Suprapubic skin (tissue), 4 donors: ENCODE results near the gene SLC4A1AP.
A peak's percentile ranks its signal among the peaks of the same experiment; 100 is the strongest.

ENCODE experiments used
- CTCF ChIP-seq, 2 donors: fragments of 200-600 bp in 1 of 2; fragments of 450-650 bp in 1 of 2; sonication (generic) in 1 of 2; IDR thresholded peaks; one replicate each; pipeline ENCODE4 v1.5.1; 2016 to 2019; ENCODE audit warnings: antibody characterized with exemption in 2 of 2, mild to moderate bottlenecking in 1 of 2, moderate library complexity in 1 of 2
- EP300 ChIP-seq: sonication (generic); formaldehyde crosslinking; IDR thresholded peaks from one replicate; pipeline ENCODE4 v1.6.1; 2017; ENCODE audit warnings: antibody characterized with exemption
- POLR2A ChIP-seq, 2 donors: fragments of 450-650 bp; IDR thresholded peaks; one replicate each; pipeline ENCODE4 v1.6.1; 2017; ENCODE audit warnings: antibody characterized with exemption in 2 of 2, mild to moderate bottlenecking in 2 of 2, moderate library complexity in 2 of 2
- POLR2AphosphoS5 ChIP-seq, 3 donors: sonication (generic); formaldehyde crosslinking; IDR thresholded peaks; one replicate each; pipeline ENCODE4 v1.6.1; 2017; ENCODE audit warnings: antibody characterized with exemption in 3 of 3

GRCh38 chr2:27703638-27704341 is 40.1 kb downstream of the SLC4A1AP start:
- peak; percentile 83 to 93 for TF ChIP-seq CTCF (IDR thresholded peaks at IDR 0.05)
- peak in 1 of 3 donors; percentile 19 for TF ChIP-seq POLR2AphosphoS5 (IDR thresholded peaks at IDR 0.05)
- TF ChIP-seq POLR2A (IDR thresholded peaks at IDR 0.05) = no peak
- no peak for TF ChIP-seq EP300
